MM.1S (cell line): ENCODE measurements around the gene AGFG1.

Experiments
- DNase-seq: peaks from one replicate; pipeline ENCODE4 v3.0.0-alpha.2; 2015
- H2AFZ ChIP-seq: fragments of 300-600 bp; sonication (generic); 2 replicates; pipeline ENCODE4 v1.6.0; 2016; ENCODE audit warnings: antibody characterized with exemption, low read length
- H3F3A ChIP-seq: fragments of 300-600 bp; sonication (generic); 2 replicates; pipeline ENCODE4 v1.6.1; 2016; ENCODE audit warnings: mild to moderate bottlenecking, antibody characterized with exemption, low read length, moderate library complexity, mixed read lengths; ENCODE audit not compliant: insufficient read depth
- H3K27ac ChIP-seq: fragments of 300-600 bp; sonication (generic); 2 replicates; pipeline ENCODE4 v1.5.1; 2016; ENCODE audit warnings: mild to moderate bottlenecking, low read length
- H3K27me3 ChIP-seq: fragments of 300-600 bp; sonication (generic); replicated peaks from 2 replicates; pipeline ENCODE4 v1.6.0; 2016; ENCODE audit warnings: low read length; ENCODE audit not compliant: insufficient read depth
- H3K36me3 ChIP-seq: fragments of 300-600 bp; sonication (generic); replicated peaks from 2 replicates; pipeline ENCODE4 v1.6.1; 2016; ENCODE audit warnings: mild to moderate bottlenecking, low read length, mixed read lengths; ENCODE audit not compliant: insufficient read depth
- H3K4me1 ChIP-seq: fragments of 300-600 bp; sonication (generic); 2 replicates; pipeline ENCODE4 v1.6.1; 2016; ENCODE audit warnings: low read length, mixed read lengths
- H3K4me2 ChIP-seq: fragments of 300-600 bp; sonication (generic); 2 replicates; pipeline ENCODE4 v1.6.0; 2016; ENCODE audit warnings: low read depth, low read length
- H3K4me3 ChIP-seq: fragments of 300-600 bp; sonication (generic); 2 replicates; pipeline ENCODE4 v1.5.1; 2016; ENCODE audit warnings: low read length, mixed read lengths
- H3K79me2 ChIP-seq: fragments of 300-600 bp; sonication (generic); 2 replicates; pipeline ENCODE4 v1.6.1; 2016; ENCODE audit warnings: mixed run types, low read length, mixed read lengths
- H3K9ac ChIP-seq: fragments of 300-600 bp; sonication (generic); 2 replicates; pipeline ENCODE4 v1.6.1; 2016; ENCODE audit warnings: low read length, mixed read lengths
- H3K9me2 ChIP-seq: fragments of 300-600 bp; sonication (generic); replicated peaks from 2 replicates; pipeline ENCODE4 v1.6.1; 2016; ENCODE audit warnings: mild to moderate bottlenecking, low read length, mixed read lengths; ENCODE audit not compliant: insufficient read depth
- H3K9me3 ChIP-seq: fragments of 300-600 bp; sonication (generic); replicated peaks from 2 replicates; pipeline ENCODE4 v1.6.1; 2016; ENCODE audit warnings: mild to moderate bottlenecking, low read length, mixed read lengths; ENCODE audit not compliant: insufficient read depth
- H4K20me1 ChIP-seq: fragments of 300-600 bp; sonication (generic); 2 replicates; pipeline ENCODE4 v1.6.1; 2016; ENCODE audit warnings: mild to moderate bottlenecking, low read length, moderate library complexity, mixed read lengths; ENCODE audit not compliant: insufficient read depth
- CTCF ChIP-seq: fragments of 300-600 bp; sonication (generic); IDR thresholded peaks from 2 replicates; pipeline ENCODE4 v1.5.1; 2016; ENCODE audit warnings: antibody characterized with exemption, low read length, mixed read lengths
- EZH2 ChIP-seq: fragments of 300-600 bp; sonication (generic); optimal IDR thresholded peaks from 2 replicates; pipeline ENCODE3; 2017; ENCODE audit warnings: low read depth, mild to moderate bottlenecking, antibody characterized with exemption, low read length, mixed read lengths
- EZH2phosphoT487 ChIP-seq: fragments of 300-600 bp; sonication (generic); IDR thresholded peaks from 2 replicates; pipeline ENCODE4 v1.6.1; 2018; ENCODE audit warnings: antibody characterized with exemption, low read length

The AGFG1 gene

DNA sequence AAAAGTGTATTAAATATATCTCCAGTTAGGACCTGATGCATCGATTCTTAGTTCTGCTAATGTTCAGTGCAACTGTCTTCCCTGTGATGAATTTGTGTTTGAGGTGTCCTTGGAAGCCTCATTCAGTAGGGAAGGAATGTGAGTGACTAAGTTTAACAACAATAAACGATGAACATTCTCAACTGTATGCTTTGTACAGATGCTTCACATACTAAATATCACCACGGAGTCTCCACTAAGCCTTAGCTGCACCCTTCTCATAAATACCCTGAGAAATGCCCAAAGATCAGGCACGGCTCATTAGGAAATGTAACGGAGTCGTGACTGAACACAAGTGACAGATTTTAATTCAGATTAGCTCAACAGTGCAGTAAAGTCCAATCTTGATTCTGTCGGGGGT, 24.4 kb upstream of the AGFG1 start:
- no peak overlapping the region for H3K9ac ChIP-seq
- H3K27me3 ChIP-seq: no peaks in the 10 kb centered on the region
- no peaks in the 10 kb centered on the region for H3K4me1 ChIP-seq
- no peak overlapping the region for H3K4me3 ChIP-seq
- H3K9me3 ChIP-seq: no peaks in the 10 kb centered on the region
- DNase-seq: no peak
- H3F3A ChIP-seq: no peaks in the 10 kb centered on the region
- no peak for TF ChIP-seq EZH2phosphoT487
- no peak for TF ChIP-seq EZH2
- no peak for TF ChIP-seq CTCF
- no peak overlapping the region for H3K4me2 ChIP-seq
- H3K9me2 ChIP-seq: no peaks in the 10 kb centered on the region
- no peaks in the 10 kb centered on the region for H3K36me3 ChIP-seq
- no peak overlapping the region for H3K27ac ChIP-seq
- no peaks in the 10 kb centered on the region for H3K79me2 ChIP-seq
- H2AFZ ChIP-seq: no peak overlapping the region
- H4K20me1 ChIP-seq: no peaks in the 10 kb centered on the region

DNA sequence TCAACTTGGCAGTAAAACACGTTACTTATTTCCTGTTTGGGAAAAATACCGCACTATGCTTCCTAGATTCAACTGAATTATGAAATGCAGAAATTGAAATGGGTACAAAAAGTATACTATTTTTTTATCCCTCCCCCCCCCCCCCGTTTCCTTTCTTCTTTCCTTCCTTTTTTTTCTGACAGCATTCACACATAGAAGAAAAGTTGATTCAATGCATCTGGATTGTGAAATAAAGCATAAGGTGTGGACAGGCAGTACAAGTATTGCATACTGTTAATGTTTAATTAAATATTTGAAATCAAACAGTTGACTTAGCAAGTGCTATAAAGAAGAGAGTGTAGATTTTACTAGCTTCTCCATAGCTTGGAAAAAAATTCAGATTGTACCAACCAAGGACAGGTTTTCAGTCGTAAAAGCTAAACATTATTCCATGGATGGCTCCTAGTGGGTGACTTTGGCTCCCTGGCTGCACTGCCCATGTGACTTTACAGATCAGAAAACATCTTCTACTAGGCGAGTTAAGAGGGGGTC, 21.6 kb upstream of the AGFG1 start:
- Histone ChIP-seq H3K79me2 (no peaks in the 10 kb centered on the region), H3K27ac (no peak overlapping the region), H3K9ac (no peak overlapping the region), H3K36me3 (no peaks in the 10 kb centered on the region), H4K20me1 (no peaks in the 10 kb centered on the region), H3K4me3 (no peak overlapping the region), H2AFZ (no peak overlapping the region), H3K27me3 (no peaks in the 10 kb centered on the region), H3K4me1 (no peaks in the 10 kb centered on the region), H3K4me2 (no peak overlapping the region), H3K9me2 (no peaks in the 10 kb centered on the region), H3K9me3 (no peaks in the 10 kb centered on the region), H3F3A (no peaks in the 10 kb centered on the region)
- no peak for DNase-seq
- TF ChIP-seq CTCF (no peak), EZH2 (no peak), EZH2phosphoT487 (no peak)

DNA sequence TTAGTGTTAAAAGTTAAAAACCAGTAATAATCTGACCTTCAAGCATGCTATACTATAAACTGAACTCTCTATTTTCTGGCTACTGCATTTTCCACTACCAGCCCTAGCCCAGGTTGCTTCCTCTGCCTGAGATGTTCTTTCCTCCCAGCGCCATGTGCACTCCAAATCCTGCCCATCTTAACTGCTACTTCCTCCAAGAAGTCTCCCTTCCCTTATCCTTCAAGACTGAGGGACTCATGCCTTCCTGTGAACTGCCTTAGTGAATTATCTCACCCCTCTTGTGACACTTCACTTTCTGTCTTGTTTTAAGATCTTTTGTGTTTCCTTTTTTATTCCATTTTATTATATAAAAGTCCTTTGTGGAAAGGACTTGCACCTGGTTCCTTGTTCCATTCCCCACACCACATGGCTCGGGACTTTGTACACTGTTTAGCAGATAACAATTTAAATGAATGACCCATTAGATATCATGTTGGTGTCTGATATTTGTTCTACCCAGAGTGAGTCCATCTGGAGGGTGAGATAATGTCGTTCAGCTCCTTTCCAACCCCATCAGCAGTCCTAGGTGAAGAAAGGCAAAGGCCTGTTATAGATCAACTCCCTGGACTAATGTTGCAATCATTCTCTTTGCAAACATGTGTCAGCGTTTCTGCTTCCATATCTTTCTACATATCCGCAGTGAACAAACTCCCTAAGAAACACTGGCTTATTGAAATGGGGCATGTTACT, 20.9 kb upstream of the AGFG1 start:
- Histone ChIP-seq H3K36me3 (no peaks in the 10 kb centered on the region), H3K4me3 (no peak overlapping the region), H3K9me2 (no peaks in the 10 kb centered on the region), H3K79me2 (no peaks in the 10 kb centered on the region), H2AFZ (no peak overlapping the region), H3K4me1 (no peaks in the 10 kb centered on the region), H3K27me3 (no peaks in the 10 kb centered on the region), H3K27ac (no peak overlapping the region), H4K20me1 (no peaks in the 10 kb centered on the region), H3K4me2 (no peak overlapping the region), H3F3A (no peaks in the 10 kb centered on the region), H3K9ac (no peak overlapping the region), H3K9me3 (no peaks in the 10 kb centered on the region)
- no peak for DNase-seq
- TF ChIP-seq CTCF (no peak), EZH2 (no peak), EZH2phosphoT487 (no peak)
